OCI-LY1 (cell line): Measurements from ENCODE around the gene LRCH4.
"Not testable (repeated sequence)": the region's sequence is repeated elsewhere in the genome, so short reads cannot be mapped to it uniquely, and the experiment has no call there.

ENCODE experiments used
- CTCF ChIP-seq: fragments of 200-600 bp; sonication (generic), shearing (Covaris generic); IDR thresholded peaks from 2 replicates; pipeline ENCODE4 v1.5.1; 2017; ENCODE audit warnings: mild to moderate bottlenecking, antibody characterized with exemption, low read length, moderate library complexity, mixed read lengths
- EZH2 ChIP-seq: fragments of 200-600 bp; sonication (generic), shearing (Covaris generic); IDR thresholded peaks from 2 replicates; pipeline ENCODE4 v1.8.0; 2017; ENCODE audit warnings: borderline replicate concordance, mixed run types, mild to moderate bottlenecking, antibody characterized with exemption, low read length, moderate library complexity, mixed read lengths

GRCh38 chr7:100564405-100564804, 21.5 kb downstream of the LRCH4 start:
- TF ChIP-seq CTCF, EZH2: not testable (repeated sequence)
